ENCODE results near the gene OPCML.

The OPCML gene

GRCh38 chr11:132486060-132486459, 1046.2 kb downstream of the OPCML start:
- no peak overlapping the region for H3K9ac ChIP-seq (ENCODE audit: low read length)
- no peaks in the 10 kb centered on the region for H3K36me3 ChIP-seq (replicated peaks; ENCODE audit: insufficient read depth, low read length)
- H3K9me3 ChIP-seq (replicated peaks; ENCODE audit: insufficient read depth, low read length) = no peaks in the 10 kb centered on the region
- no peak overlapping the region for H2AFZ ChIP-seq (ENCODE audit: low read length)
- H3K79me2 ChIP-seq (ENCODE audit: low read length) = no peaks in the 10 kb centered on the region
- no peaks in the 10 kb centered on the region for H3K4me1 ChIP-seq (ENCODE audit: low read length)
- no peak overlapping the region for H3K4me2 ChIP-seq (ENCODE audit: low read depth, low read length)
- TF ChIP-seq EZH2phosphoT487 (IDR thresholded peaks at IDR 0.05; ENCODE audit: low read length) (no peak), EZH2 (optimal IDR thresholded peaks at IDR 0.05; ENCODE audit: low read depth, low read length) (no peak), CTCF (IDR thresholded peaks at IDR 0.05; ENCODE audit: low read length) (no peak)
- H3K27ac ChIP-seq (ENCODE audit: low read length) = no peak overlapping the region
- no peak for DNase-seq
- no peaks in the 10 kb centered on the region for H3K27me3 ChIP-seq (replicated peaks; ENCODE audit: insufficient read depth, low read length)
- no peaks in the 10 kb centered on the region for H3K9me2 ChIP-seq (replicated peaks; ENCODE audit: insufficient read depth, low read length)
- no peaks in the 10 kb centered on the region for H3F3A ChIP-seq (ENCODE audit: insufficient read depth, low read length)
- no peak overlapping the region for H3K4me3 ChIP-seq (ENCODE audit: low read length)
- no peaks in the 10 kb centered on the region for H4K20me1 ChIP-seq (ENCODE audit: insufficient read depth, low read length)

GRCh38 chr11:132475026-132475425, 1057.3 kb downstream of the OPCML start:
- no peak overlapping the region for H3K27ac ChIP-seq (ENCODE audit: low read length)
- H4K20me1 ChIP-seq (ENCODE audit: insufficient read depth, low read length) = no peaks in the 10 kb centered on the region
- no peaks in the 10 kb centered on the region for H3F3A ChIP-seq (ENCODE audit: insufficient read depth, low read length)
- H3K4me2 ChIP-seq (ENCODE audit: low read depth, low read length) = no peak overlapping the region
- H3K9me3 ChIP-seq (replicated peaks; ENCODE audit: insufficient read depth, low read length) = no peaks in the 10 kb centered on the region
- H3K4me3 ChIP-seq (ENCODE audit: low read length) = no peak overlapping the region
- H3K9ac ChIP-seq (ENCODE audit: low read length) = no peak overlapping the region
- no peak overlapping the region for H2AFZ ChIP-seq (ENCODE audit: low read length)
- H3K27me3 ChIP-seq (replicated peaks; ENCODE audit: insufficient read depth, low read length) = no peaks in the 10 kb centered on the region
- TF ChIP-seq EZH2 (optimal IDR thresholded peaks at IDR 0.05; ENCODE audit: low read depth, low read length) = no peak
- TF ChIP-seq EZH2phosphoT487 (IDR thresholded peaks at IDR 0.05; ENCODE audit: low read length) = no peak
- no peak for TF ChIP-seq CTCF (IDR thresholded peaks at IDR 0.05; ENCODE audit: low read length)
- no peaks in the 10 kb centered on the region for H3K4me1 ChIP-seq (ENCODE audit: low read length)
- no peaks in the 10 kb centered on the region for H3K36me3 ChIP-seq (replicated peaks; ENCODE audit: insufficient read depth, low read length)
- no peak for DNase-seq
- no peaks in the 10 kb centered on the region for H3K9me2 ChIP-seq (replicated peaks; ENCODE audit: insufficient read depth, low read length)
- H3K79me2 ChIP-seq (ENCODE audit: low read length) = no peaks in the 10 kb centered on the region

- Histone ChIP-seq H3K27ac (ENCODE audit: low read length) (no peak overlapping the region), H3K79me2 (ENCODE audit: low read length) (no peaks in the 10 kb centered on the region), H2AFZ (ENCODE audit: low read length) (no peak overlapping the region), H3K9me3 (replicated peaks; ENCODE audit: insufficient read depth, low read length) (no peaks in the 10 kb centered on the region), H3K9ac (ENCODE audit: low read length) (no peak overlapping the region), H3K4me2 (ENCODE audit: low read depth, low read length) (no peak overlapping the region), H3K27me3 (replicated peaks; ENCODE audit: insufficient read depth, low read length) (no peaks in the 10 kb centered on the region), H4K20me1 (ENCODE audit: insufficient read depth, low read length) (no peaks in the 10 kb centered on the region), H3K36me3 (replicated peaks; ENCODE audit: insufficient read depth, low read length) (no peaks in the 10 kb centered on the region), H3K9me2 (replicated peaks; ENCODE audit: insufficient read depth, low read length) (no peaks in the 10 kb centered on the region), H3K4me3 (ENCODE audit: low read length) (no peak overlapping the region), H3F3A (ENCODE audit: insufficient read depth, low read length) (no peaks in the 10 kb centered on the region), H3K4me1 (ENCODE audit: low read length) (no peaks in the 10 kb centered on the region)
- TF ChIP-seq EZH2phosphoT487 (IDR thresholded peaks at IDR 0.05; ENCODE audit: low read length) (no peak), EZH2 (optimal IDR thresholded peaks at IDR 0.05; ENCODE audit: low read depth, low read length) (no peak), CTCF (IDR thresholded peaks at IDR 0.05; ENCODE audit: low read length) (no peak)
- no peak for DNase-seq
Measured at GRCh38 chr11:132472411-132473172, 1059.7 kb downstream of the OPCML start.
